GM19328 (cell line): ENCODE measurements around the gene SEPTIN10.

Source experiments
- ATAC-seq: cut with Tn5 transposase; IDR thresholded peaks from one replicate; pipeline ENCODE4 v1.9.1; 2021; ENCODE audit warnings: mild to moderate bottlenecking, moderate library complexity; ENCODE audit not compliant: unreplicated experiment

The SEPTIN10 gene

GRCh38 chr2:109526442-109526970, 87.3 kb downstream of the SEPTIN10 start:
- ATAC-seq, result no peak

- ATAC-seq, result no peak
Observed at GRCh38 chr2:109525836-109526235, 87.9 kb downstream of the SEPTIN10 start.

GRCh38 chr2:109523536-109524361, 90.0 kb downstream of the SEPTIN10 start:
- no peak for ATAC-seq

GRCh38 chr2:109523121-109523520, 90.6 kb downstream of the SEPTIN10 start:
- no peak for ATAC-seq

GRCh38 chr2:109522063-109522374, 91.7 kb downstream of the SEPTIN10 start:
- no peak for ATAC-seq

- ATAC-seq, result no peak
Observed at GRCh38 chr2:109521233-109522062, 92.3 kb downstream of the SEPTIN10 start.

GRCh38 chr2:109519513-109519912, 94.3 kb downstream of the SEPTIN10 start:
- ATAC-seq, result no peak

GRCh38 chr2:109517118-109517889, 96.5 kb downstream of the SEPTIN10 start:
- no peak for ATAC-seq

- ATAC-seq, result no peak
Observed at GRCh38 chr2:109516445-109517117, 97.2 kb downstream of the SEPTIN10 start.

- ATAC-seq, result no peak
Observed at GRCh38 chr2:109514857-109515256, 98.9 kb downstream of the SEPTIN10 start.

- ATAC-seq, result peak; percentile 60
Observed at GRCh38 chr2:109513749-109514588, 99.8 kb downstream of the SEPTIN10 start.

GRCh38 chr2:109513230-109513629, 100.5 kb downstream of the SEPTIN10 start:
- ATAC-seq, result no peak

- ATAC-seq, result no peak
Observed at GRCh38 chr2:109512076-109512475, 101.7 kb downstream of the SEPTIN10 start.

GRCh38 chr2:109511168-109511567, 102.6 kb downstream of the SEPTIN10 start:
- no peak for ATAC-seq

GRCh38 chr2:109510136-109511028, 103.4 kb downstream of the SEPTIN10 start:
- peak; percentile 36 for ATAC-seq

- no peak for ATAC-seq
Observed at GRCh38 chr2:109508556-109508955, 105.2 kb downstream of the SEPTIN10 start.

GRCh38 chr2:109507828-109508227, 105.9 kb downstream of the SEPTIN10 start:
- ATAC-seq, result no peak

- ATAC-seq, result no peak
Observed at GRCh38 chr2:109507217-109507616, 106.5 kb downstream of the SEPTIN10 start.

GRCh38 chr2:109503191-109503590, 110.6 kb downstream of the SEPTIN10 start:
- ATAC-seq, result no peak
